ENCODE data around the gene MBLAC1.
A peak's percentile ranks its signal among the peaks of the same experiment; 100 is the strongest.
"Not testable (repeated sequence)": the region's sequence is repeated elsewhere in the genome, so short reads cannot be mapped to it uniquely, and the experiment has no call there.

MBLAC1 gene

DNA sequence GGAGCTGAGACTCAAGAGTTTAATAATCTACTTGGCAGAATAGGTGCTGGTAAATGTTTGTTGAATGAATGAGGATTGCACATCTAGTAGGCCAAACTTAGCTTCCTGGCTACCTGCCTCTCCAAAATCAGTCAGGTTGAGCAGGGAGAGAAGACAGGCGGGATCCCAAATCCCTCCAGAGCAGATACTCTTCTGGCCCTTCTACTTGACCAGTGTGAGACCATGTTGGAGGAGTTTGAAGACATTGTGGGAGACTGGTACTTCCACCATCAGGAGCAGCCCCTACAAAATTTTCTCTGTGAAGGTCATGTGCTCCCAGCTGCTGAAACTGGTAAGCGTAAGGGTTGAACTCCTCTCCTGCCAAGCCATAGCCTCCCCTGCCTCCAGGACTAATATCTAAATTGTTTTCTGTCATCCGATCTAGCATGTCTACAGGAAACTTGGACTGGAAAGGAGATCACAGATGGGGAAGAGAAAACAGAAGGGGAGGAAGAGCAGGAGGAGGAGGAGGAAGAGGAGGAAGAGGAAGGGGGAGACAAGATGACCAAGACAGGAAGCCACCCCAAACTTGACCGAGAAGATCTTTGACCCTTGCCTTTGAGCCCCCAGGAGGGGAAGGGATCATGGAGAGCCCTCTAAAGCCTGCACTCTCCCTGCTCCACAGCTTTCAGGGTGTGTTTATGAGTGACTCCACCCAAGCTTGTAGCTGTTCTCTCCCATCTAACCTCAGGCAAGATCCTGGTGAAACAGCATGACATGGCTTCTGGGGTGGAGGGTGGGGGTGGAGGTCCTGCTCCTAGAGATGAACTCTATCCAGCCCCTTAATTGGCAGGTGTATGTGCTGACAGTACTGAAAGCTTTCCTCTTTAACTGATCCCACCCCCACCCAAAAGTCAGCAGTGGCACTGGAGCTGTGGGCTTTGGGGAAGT is 2.2 kb upstream of the MBLAC1 start:
- no peak for DNase-seq (ENCODE audit: low spot score)

DNA sequence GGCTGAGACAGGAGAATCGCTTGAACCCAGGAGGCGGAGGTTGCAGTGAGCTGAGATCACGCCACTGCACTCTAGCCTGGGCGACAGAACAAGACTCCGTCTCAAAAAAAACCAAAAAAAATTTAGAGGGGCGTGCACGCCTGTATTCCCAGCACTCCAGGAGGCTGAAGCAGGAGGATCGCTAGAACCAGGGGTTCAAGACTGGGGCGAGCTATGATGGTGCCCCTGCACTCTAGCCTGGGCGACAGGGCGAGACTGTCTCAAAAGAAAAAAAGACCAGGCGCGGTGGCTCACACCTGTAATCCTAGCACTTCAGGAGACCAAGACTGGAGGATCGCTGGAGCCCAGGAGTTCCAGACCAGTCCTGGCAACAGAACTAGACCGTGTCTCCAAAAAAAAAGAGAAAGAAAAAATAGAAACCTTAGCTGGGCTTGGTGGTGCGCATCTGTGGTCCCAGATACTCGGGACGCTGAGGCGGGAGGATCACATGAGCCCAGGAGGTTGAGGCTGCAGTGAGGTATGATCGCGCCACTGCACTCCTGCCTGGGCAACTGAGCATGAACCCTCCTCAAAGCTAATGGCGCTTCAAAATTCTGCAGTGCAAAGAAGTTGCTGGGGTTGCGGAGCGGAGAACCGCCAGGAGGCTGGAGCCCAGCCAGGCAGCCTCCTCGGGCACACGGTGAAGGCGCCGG is 382 bp upstream of the MBLAC1 start:
- DNase-seq (ENCODE audit: low spot score) = no peak

DNA sequence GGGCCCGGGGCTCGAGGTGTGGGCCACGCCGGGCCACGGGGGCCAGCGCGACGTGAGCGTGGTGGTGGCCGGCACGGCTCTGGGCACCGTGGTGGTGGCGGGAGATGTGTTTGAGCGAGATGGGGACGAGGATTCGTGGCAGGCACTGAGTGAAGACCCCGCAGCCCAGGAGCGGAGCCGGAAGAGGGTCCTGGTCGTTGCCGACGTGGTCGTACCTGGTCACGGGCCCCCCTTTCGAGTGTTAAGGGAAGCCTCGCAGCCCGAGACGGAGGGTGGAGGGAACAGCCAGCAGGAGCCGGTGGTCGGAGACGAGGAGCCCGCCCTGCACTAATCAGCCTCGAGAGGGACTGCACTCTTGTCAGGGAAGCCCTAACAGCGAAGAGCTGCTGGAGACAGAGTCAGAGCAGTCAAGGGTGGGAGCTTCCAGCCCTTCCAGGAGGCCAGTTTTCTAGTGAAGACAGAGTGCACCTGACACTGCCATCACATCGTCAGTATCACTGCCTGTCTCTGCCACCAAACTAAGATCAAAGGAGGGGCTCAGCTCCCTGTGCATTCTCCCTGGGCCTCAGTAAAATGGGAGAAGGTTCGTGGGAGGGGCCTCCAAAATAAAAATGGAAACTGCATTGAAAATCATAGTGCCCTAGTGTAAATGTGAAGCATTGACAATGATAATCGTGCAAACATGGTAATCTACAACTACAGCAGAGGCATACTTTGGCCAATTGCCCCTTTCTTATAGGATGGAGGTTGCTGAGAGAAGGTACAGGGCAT is 1.3 kb downstream of the MBLAC1 start:
- DNase-seq (ENCODE audit: low spot score) = no peak

DNA sequence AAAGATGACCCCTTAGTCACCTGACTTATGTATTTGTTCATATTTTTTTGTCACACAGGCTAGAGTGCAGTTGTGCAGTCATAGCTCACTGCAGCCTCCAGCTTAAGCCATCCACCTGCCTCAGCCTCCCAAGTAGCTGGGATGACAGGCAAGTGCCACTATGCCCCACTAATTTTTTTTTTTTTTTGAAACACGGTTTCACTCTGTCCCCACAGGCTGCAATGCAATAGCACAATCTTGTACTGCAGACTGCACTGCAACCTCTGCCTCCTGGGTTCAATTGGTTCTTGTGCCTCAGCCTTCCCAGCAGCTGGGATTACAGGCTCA is 1.8 kb downstream of the MBLAC1 start:
- DNase-seq (ENCODE audit: low spot score) = no peak

DNA sequence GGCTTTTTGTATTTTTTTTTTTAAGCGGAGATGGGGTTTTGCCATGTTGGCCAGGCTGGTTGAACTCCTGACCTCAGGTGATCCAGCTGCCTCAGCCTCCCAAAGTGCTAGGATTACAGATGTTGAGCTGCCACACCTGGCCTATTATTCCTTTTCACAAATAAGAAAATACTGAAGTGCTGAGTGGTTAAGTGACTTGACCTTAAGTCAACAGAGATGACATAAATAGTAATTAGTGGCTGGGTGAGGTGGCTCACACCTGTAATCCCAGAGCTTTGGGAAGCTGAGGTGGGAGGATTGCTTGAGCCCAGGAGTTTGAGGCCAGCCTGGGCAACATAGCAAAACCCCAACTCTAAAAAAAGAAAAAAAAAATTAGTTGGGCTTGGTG is 3.4 kb downstream of the MBLAC1 start:
- DNase-seq (ENCODE audit: low spot score) = peak; percentile 33

DNA sequence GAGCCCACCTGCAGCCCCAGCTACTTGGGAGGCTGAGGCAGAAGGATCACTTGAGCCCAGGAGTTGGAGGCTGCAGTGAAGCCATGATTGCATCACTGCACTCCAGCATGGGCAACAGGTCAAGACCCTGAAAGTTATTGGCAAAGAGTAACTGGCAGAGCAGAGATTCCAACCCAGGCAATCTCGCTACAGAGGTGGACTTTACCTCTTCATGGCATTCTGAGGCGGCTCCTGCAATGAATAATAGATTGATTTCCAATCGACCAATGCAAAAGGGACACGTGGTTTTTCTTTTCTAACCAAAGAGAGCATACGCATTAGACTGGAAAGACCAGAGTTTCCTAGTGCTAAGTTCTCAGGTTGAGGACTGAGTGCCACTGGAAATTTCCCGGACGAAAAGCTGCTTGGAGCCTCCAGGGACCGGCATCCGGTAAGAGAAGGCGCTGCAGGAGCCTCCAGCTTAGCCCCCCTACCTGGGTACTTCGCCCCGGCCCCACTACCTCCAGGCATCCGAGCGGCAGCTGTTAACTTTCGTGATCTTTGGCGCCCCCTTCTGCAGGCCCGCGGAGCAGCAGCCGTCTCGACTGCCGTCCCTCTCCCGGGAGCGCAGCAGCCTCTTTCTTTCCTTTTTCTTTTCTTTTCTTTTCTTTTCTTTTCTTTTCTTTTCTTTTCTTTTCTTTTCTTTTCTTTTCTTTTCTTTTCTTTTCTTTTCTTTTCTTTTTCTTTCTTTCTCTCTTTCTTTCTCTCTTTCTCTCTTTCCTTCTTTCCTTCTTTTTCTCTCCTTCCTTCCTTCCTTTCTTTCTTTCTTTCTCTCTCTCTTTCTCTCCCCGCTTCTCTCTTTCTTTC is 4.1 kb downstream of the MBLAC1 start:
- peak; percentile 70 for DNase-seq (ENCODE audit: low spot score)

DNA sequence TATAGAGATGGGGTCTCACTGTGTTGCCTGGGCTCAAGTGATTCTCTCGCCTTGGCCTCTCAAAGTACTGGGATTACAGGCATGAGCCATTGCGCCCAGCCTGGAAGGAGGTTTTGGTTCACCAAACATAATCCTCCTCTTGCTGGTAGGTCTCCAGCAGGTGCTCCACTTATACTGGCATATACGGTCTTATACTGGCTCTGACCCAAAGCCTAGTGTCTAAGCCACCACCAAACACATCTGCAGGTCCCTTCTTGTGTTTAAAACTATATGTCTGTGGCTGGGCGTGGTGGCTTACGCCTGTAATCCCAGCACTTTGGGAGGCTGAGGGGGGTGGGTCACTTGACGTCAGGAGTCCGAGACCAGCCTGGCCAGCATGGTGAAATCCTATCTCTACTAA is 5.4 kb downstream of the MBLAC1 start:
- DNase-seq (ENCODE audit: low spot score) = no peak

DNA sequence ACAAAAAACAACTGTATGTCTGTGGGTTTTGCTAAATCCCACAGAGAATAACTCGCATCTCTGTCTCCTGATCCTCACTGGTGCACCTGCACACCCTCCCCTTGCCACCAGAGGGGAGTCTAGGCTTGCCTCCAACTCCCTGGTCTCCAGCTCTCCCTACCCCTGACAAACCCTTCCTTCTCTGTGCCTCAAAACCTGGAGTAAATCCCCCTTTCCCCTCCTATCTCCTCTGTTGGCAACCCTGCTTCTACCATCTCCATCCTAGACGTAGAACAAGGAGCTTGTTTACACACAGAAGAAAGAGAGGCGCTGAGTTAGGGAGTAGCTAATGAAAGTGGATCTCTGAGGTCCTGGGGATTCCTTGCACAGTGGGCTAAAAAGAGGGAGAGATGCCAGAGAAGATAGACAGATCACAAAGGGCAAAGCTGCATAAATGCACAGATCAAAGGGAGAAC is 6.0 kb downstream of the MBLAC1 start:
- peak; percentile 62 for DNase-seq (ENCODE audit: low spot score)

DNA sequence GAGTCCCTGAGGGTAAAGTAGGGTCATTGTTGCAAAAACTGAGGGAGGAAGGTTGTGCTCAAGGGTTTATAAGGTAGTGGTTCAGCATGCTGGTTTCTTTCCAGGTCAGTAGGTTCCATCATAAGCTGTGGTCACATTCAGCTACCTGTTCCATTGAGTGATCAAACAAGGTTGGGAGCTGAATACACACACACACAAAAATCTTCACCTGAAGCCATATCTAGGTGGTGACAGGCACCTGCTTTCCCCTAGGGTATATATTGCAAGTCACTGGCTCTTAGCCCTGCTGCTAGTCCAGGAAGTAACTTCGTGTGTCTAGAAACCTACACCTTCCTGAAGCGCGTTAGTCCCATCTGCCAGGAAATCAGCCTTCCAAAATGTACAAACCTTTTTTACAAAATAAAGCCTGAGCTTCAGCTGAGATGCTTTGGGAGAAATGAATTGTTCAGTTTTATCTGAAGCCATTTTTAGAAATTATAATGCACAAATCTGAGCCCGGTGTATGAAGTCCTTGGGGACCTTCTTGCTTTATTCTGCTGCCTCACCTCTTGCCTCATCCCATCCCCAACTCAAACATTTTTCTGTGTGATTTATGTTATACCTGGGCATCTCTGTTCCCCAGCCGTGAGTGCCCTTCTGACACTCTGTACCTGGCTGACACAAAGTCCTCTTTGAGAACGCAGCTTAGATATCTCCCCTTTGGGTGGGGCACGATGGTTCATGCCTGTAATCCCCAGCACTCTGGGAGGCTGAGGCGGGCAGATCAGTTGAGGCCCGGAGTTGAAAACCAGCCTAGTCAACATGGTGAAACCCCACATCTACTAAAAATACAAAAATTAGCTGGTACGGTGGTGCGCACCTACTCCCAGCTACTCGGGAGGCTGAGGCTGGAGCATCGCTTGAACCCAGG is 11.3 kb downstream of the MBLAC1 start:
- DNase-seq (ENCODE audit: low spot score) = no peak

DNA sequence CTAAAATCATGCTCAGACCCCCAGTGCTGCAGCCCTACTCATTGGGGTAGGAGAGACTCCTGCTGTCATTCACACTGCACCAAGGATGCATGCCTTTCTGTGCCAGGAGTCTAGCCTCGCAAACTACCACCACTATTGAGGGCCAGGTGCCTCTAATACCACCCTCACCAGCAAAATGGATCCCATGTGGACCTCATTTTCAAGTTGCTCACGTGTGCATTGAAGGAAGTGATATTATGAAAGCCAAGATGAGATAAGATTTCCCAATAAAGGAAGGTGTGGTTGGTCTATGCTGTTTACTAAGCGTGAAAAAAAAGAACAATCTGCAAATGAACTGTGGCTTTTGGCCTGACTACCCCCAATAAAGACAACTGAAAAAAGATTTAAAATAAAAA is 14.8 kb downstream of the MBLAC1 start:
- DNase-seq (ENCODE audit: low spot score) = no peak

DNA sequence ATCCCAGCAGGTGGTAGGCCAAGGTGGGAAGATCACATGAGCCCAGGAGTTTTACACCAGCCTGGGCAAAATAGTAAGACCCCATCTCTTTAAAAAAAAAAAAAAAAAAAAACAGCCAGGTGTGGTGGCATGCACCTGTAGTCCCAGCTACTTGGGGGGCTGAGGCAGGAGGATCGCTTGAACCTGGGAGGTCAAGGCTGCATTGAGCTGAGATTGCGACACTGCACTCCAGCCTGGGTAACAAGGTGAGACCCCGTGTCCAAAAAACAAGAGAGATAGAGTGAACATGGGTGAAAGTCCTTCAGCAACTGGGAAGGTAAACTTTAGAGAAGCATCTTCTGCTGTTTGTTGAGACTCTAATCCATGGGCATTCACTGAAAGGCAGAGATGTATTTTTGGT is 15.7 kb downstream of the MBLAC1 start:
- no peak for DNase-seq (ENCODE audit: low spot score)

DNA sequence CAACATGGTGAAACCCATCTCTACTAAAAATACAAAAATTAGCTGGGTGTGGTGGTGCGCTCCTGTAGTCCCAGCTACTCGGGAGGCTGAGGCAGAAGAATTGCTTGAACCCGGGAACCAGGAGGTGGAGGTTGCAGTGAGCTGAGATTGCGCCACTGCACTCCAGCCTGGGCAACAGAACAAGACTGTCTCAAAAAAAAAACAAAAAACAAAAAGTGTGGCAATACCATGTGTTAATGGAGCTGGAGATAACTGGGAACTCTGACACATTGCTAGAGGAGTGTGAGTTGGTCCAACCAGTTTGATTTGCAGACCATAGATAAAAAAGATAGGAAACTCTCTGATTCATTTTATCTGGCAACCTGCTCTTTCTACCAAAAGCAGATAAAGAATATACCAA is 19.6 kb downstream of the MBLAC1 start:
- not testable (repeated sequence) for DNase-seq (ENCODE audit: low spot score)

DNA sequence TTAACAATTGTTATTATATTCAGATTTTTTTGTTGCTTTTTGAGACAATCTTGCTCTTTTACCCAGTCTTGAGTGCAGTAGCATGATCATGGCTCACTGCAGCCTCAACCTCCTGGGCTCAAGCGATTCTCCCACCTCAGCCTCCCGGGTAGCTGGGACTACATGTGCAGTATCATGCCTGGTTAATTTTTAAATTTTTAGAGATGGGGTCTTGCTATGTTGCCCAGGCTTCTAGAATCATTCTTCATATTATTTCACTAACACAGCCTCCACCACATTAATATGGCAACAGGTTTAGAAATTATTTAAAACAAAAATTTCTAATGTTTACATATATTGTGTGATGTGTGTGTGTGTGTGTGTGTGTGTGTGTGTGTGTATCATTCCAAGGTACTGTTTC is 20.5 kb downstream of the MBLAC1 start:
- no peak for DNase-seq (ENCODE audit: low spot score)

DNA sequence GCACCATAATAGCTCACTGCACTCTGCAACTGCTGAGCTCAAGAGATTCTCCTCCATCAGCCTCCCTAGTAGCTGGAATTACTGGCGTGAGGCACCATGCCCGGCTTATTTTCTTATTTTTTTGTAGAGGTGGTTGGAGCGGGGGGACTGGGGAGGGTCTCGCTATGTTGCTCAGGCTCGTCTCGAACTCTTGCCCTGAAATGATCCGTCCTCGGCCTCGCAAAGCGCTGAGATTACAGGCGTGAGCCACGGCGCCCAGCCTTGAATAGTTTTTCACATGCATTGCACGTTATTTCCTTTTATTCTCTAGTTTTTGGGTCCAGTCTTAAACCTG is 21.4 kb downstream of the MBLAC1 start:
- DNase-seq (ENCODE audit: low spot score) = no peak

DNA sequence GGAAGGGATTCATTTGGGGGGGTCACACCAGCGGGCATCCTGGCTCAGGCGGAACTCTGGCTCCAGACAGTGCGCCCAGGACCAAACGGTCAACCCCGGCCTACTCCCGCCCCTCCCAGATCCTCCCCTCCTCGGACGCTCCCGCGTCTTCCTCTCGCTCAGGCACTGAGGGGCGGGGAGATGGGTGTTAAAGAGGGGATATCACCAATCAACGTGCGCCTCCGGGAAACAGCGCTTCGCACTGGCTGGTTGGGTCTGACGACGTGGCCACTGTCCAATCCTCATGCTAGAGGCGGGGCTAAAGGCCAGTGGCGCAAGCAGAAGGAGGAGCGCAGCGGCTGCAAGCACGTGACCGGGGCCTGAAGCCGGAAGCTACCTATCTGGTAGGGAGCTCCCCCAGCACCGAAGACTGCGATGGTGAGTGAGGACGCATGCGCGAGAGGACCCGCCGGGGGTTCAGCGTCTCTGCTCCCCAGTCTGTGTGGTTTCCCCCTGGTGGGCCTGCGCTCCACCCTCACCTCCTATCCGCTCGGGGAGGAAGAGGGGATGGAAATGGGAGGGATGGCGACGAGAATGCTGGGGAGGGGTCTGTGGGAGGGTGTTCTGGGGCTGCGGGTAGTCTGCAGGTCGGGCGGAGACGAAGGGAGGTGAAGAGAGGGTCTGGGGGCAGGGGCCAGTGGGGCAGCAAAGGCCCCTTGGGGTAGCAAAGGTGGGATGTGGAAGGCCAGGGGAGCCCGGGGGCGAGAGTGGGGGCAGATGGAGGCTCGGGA is 22.0 kb downstream of the MBLAC1 start, which contains the start of gene LAMTOR4:
Gene LAMTOR4 (plus strand): TSS at position 360 of the 770 bp plus-strand sequence. CDS start 55 bp downstream, at position 415.
- DNase-seq (ENCODE audit: low spot score) = peak; percentile 100

DNA sequence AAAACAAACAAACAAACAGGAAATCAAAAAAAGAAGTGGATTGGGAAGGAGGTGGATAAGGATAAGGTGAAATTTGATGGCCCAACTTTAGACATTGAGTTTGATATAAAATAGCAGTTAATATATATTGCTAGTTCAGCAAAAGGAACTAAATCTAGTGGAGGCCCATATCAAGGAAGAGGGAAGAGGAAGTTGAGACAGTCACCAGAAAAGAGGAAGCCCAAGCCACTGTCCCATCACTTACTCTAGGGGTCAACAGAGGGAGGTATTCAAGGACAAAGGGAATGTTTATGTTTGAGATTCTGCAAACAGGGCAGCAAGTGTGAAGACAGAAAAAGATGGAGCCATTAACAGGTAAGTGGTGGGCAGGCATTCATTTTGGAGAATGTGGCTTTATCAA is 25.6 kb downstream of the MBLAC1 start:
- no peak for DNase-seq (ENCODE audit: low spot score)

DNA sequence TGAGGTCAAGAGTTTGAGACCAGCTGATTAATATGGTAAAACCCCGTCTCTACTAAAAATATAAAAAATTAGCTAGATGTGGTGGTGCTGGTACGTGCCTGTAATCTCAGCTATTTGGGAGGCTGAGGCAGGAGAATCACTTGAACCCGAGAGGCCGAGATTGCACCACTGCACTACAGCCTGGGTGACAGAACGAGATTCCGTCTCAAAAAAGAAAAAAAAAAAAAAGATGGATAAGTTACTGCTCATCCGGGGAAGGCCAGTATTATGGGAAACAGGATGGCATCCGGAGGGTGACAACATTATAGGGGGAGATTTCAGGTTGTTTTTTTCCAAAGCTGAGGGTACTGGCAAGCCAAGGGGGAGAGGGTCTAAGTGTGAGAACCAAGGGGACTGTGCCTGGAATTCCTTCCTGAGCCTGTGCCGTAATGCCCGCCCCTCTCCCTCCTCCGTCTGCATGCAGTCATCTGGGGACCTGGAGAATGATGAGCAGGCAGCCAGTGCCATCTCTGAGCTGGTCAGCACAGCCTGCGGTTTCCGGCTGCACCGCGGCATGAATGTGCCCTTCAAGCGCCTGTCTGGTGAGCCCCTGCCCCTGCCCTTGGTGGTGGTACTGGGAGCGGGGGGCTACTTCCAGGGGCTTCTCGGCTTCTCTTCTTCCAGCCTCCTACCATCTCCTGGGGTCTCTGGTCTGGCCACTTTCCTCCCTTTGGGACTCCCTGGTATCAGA is 26.3 kb downstream of the MBLAC1 start:
- DNase-seq (ENCODE audit: low spot score) = no peak

DNA sequence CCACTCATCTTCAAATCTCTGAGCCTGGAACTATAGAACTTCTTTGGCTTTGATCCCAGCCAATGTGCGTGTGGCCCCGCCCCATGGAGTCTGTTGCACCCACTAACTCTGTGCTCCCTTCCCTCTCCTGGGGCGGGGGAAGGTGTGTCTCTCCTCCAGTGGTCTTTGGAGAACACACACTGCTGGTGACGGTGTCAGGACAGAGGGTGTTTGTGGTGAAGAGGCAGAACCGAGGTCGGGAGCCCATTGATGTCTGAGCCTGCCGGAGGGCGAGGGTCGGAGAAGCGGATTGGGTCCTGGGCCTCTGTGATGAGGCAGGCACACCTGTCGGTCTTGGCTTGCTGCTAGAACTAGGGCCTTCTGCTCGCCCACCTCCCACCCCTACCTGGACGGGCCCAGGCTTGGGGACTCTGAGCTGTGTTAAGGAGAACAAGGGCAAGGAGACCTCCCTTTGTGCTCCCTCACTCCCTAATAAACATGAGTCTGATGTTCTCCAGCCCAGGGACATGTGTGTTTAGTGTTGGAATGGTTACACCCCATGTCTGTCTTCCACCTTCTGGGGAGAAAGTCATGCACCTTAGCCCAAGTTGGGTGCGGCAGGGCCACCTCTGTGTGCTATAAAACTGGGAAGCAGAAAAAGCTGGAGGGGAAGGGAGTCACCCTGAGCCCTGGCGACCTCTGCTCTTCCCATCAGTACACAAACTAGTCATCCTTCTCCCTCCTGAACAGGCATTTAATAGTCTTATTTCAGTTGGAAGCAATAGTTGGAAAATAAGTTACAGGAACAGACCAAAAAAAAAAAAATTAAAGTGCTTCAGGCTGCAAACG is 27.2 kb downstream of the MBLAC1 start:
- DNase-seq (ENCODE audit: low spot score) = no peak

All from LoVo (cell line).